RWPE2 (cell line): Measurements from ENCODE around the gene TXNRD3.

Experiments
- ATAC-seq: fragments of 200-7000 bp; cut with Tn5 transposase; 3 replicates; pipeline ENCODE4 v1.9.1; 2021; ENCODE audit warnings: low read depth
- DNase-seq: peaks from one replicate; pipeline ENCODE4 v3.0.0-alpha.2; 2020; ENCODE audit warnings: low spot score
- H3K27ac ChIP-seq: fragments of 450-650 bp; 2 replicates; pipeline ENCODE4 v1.5.1; 2017; ENCODE audit warnings: mild to moderate bottlenecking; ENCODE audit not compliant: poor library complexity, severe bottlenecking
- H3K27me3 ChIP-seq: fragments of 250-450 bp; sonication (Bioruptor Pico); 2 replicates; pipeline ENCODE4 v1.5.1; 2021; ENCODE audit warnings: mild to moderate bottlenecking, moderate library complexity; ENCODE audit not compliant: insufficient read depth, poor library complexity, severe bottlenecking
- H3K36me3 ChIP-seq: fragments of 250-450 bp; sonication (Bioruptor Pico); 2 replicates; pipeline ENCODE4 v1.5.1; 2020; ENCODE audit warnings: low read depth, mild to moderate bottlenecking, moderate library complexity
- H3K4me1 ChIP-seq: fragments of 250-450 bp; sonication (Bioruptor Pico); 2 replicates; pipeline ENCODE4 v1.5.1; 2021; ENCODE audit warnings: mild to moderate bottlenecking, moderate library complexity; ENCODE audit not compliant: insufficient read depth, poor library complexity, severe bottlenecking
- H3K4me3 ChIP-seq: fragments of 250-450 bp; sonication (Bioruptor Pico); 2 replicates; pipeline ENCODE4 v1.5.1; 2021; ENCODE audit warnings: mild to moderate bottlenecking, moderate library complexity; ENCODE audit not compliant: severe bottlenecking
- H3K9me3 ChIP-seq: fragments of 250-450 bp; sonication (Bioruptor Pico); 2 replicates; pipeline ENCODE4 v1.5.1; 2021; ENCODE audit warnings: mild to moderate bottlenecking, moderate library complexity; ENCODE audit not compliant: severe bottlenecking
- TF ChIP-seq, protein P1 (sequence below): fragments of 450-650 bp; IDR thresholded peaks from one replicate; pipeline ENCODE4 v1.5.1; 2017; ENCODE audit warnings: mild to moderate bottlenecking, moderate library complexity; ENCODE audit not compliant: poor library complexity, severe bottlenecking

TXNRD3 gene

GRCh38 chr3:126621627-126622345 is 33.1 kb downstream of the TXNRD3 start:
- Histone ChIP-seq H3K4me1 (peaks cover 43% of the 10 kb centered on the region), H3K9me3 (no peaks in the 10 kb centered on the region), H3K4me3 (no peak overlapping the region), H3K36me3 (peaks cover 18% of the 10 kb centered on the region), H3K27ac (peak overlapping the region; percentile 84), H3K27me3 (no peaks in the 10 kb centered on the region)
- no peak for DNase-seq
- TF ChIP-seq, protein P1, sequence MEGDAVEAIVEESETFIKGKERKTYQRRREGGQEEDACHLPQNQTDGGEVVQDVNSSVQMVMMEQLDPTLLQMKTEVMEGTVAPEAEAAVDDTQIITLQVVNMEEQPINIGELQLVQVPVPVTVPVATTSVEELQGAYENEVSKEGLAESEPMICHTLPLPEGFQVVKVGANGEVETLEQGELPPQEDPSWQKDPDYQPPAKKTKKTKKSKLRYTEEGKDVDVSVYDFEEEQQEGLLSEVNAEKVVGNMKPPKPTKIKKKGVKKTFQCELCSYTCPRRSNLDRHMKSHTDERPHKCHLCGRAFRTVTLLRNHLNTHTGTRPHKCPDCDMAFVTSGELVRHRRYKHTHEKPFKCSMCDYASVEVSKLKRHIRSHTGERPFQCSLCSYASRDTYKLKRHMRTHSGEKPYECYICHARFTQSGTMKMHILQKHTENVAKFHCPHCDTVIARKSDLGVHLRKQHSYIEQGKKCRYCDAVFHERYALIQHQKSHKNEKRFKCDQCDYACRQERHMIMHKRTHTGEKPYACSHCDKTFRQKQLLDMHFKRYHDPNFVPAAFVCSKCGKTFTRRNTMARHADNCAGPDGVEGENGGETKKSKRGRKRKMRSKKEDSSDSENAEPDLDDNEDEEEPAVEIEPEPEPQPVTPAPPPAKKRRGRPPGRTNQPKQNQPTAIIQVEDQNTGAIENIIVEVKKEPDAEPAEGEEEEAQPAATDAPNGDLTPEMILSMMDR = no peak
- peak; percentile 90 for ATAC-seq

DNA sequence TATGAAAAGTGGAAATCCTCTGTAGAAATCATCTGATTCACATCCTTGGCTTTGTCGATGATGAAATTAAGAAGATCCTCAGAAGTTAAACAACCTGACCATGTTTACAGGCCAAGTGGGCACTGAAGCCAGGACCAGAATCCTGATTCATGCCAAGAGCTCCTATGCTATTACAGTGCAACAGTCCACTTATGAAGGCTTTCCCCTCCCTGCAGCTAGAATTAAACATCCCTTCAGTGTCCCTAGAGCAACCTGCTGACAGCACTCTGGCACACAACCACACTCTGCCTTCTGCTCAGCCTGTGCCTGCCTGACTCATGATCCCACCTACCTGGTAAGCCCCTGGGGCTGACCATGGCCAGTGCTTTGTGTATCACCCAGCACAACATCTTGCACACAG is 33.8 kb downstream of the TXNRD3 start:
- no peak for DNase-seq
- TF ChIP-seq, protein P1 = no peak
- Histone ChIP-seq H3K9me3 (no peaks in the 10 kb centered on the region), H3K4me3 (no peak overlapping the region), H3K36me3 (peaks cover 18% of the 10 kb centered on the region), H3K27ac (peak overlapping the region; percentile 84), H3K4me1 (peaks cover 45% of the 10 kb centered on the region), H3K27me3 (no peaks in the 10 kb centered on the region)
- peak; percentile 66 for ATAC-seq

DNA sequence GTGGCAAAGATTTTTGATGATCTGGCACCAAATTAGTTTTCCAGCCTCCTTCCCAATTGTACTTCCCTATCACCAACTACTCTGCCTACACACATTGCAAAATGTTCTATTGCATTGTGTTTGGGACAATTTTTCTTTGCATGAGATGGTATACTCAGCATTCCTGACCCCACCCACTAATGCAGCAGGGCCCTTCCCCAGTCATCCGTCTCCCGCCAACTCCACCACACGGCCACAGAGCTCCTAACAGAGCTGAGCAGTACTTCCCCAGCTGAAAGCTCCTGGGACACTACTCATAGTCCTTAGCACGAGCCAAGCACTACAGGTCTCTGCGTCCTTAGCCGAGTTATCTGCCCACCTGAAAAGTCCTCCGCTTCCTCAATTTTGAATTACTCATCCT is 34.2 kb downstream of the TXNRD3 start:
- H3K27me3 ChIP-seq = no peaks in the 10 kb centered on the region
- peaks cover 45% of the 10 kb centered on the region for H3K4me1 ChIP-seq
- peak; percentile 32 for ATAC-seq
- no peak overlapping the region for H3K4me3 ChIP-seq
- peaks cover 13% of the 10 kb centered on the region for H3K36me3 ChIP-seq
- H3K9me3 ChIP-seq = no peaks in the 10 kb centered on the region
- DNase-seq = no peak
- H3K27ac ChIP-seq = peak overlapping the region; percentile 84
- TF ChIP-seq, protein P1 = no peak

DNA sequence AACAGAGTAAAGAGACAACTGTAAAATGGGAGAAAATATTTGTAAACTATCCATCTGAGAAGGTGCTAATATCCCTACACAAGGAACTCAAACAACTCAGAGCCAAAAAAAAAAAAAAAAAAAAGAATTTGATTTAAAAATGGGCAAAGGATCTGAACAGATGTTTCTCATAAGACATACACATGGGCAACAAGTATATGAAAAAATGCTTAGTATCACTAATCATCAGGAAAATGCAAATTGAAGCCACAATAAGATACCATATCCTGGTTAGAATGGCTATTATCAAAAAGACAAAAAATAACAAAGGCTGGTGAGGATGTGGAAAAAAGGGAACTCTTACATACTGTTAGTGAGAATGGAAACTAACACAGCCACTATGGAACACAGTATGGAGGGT is 36.2 kb downstream of the TXNRD3 start:
- H3K4me1 ChIP-seq = peaks cover 45% of the 10 kb centered on the region
- no peak overlapping the region for H3K4me3 ChIP-seq
- ATAC-seq = no peak
- DNase-seq = no peak
- no peaks in the 10 kb centered on the region for H3K9me3 ChIP-seq
- TF ChIP-seq, protein P1 = no peak
- H3K27me3 ChIP-seq = no peaks in the 10 kb centered on the region
- peaks cover 20% of the 10 kb centered on the region; the same call in 1 of the 2 replicates for H3K36me3 ChIP-seq
- no peak overlapping the region for H3K27ac ChIP-seq

- Histone ChIP-seq H3K9me3 (no peaks in the 10 kb centered on the region), H3K27ac (peak overlapping the region; percentile 44), H3K36me3 (peaks cover 24% of the 10 kb centered on the region; the same call in 1 of the 2 replicates), H3K4me3 (no peak overlapping the region), H3K27me3 (no peaks in the 10 kb centered on the region), H3K4me1 (peaks cover 45% of the 10 kb centered on the region)
- DNase-seq = no peak
- no peak for ATAC-seq
- TF ChIP-seq, protein P1 = no peak
Measured at GRCh38 chr3:126618021-126618420, 36.9 kb downstream of the TXNRD3 start.
